Measurements from ENCODE around the gene WNT3A.

The WNT3A gene

DNA sequence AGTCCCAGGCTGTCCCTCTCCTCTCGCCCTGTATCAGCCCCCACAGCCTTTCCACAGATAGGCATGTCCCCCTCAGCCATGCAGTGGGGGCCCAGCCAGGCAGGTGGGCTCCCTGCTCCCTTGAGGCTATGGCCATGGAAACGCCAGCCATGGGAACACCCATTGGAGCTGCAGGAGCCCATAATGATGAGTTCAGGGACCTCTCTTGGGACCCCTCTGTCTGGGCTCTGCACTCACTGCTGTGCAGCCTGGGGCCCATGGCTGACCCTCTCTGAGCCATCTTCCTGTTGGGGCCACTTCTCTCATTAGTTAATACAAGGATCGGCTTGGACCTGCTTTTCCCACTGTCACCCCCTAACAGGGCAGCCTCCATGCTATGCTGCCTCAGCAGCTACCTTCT is 33.2 kb downstream of the WNT3A start:
- Histone ChIP-seq H3K4me3 (replicated peaks; ENCODE audit: low read depth, low read length) (no peak overlapping the region), H3K27me3 (replicated peaks; ENCODE audit: control insufficient read depth, insufficient read depth, low read length) (peaks cover 2% of the 10 kb centered on the region; the same call in 1 of the 2 replicates), H3K36me3 (ENCODE audit: control insufficient read depth, insufficient read depth, low read length) (no peaks in the 10 kb centered on the region)
- no peak for TF ChIP-seq CTCF (IDR thresholded peaks at IDR 0.05; ENCODE audit: insufficient read depth, low read length, poor library complexity, severe bottlenecking)
- DNase-seq (ENCODE audit: extremely low read depth, insufficient read length) = no peak

DNA sequence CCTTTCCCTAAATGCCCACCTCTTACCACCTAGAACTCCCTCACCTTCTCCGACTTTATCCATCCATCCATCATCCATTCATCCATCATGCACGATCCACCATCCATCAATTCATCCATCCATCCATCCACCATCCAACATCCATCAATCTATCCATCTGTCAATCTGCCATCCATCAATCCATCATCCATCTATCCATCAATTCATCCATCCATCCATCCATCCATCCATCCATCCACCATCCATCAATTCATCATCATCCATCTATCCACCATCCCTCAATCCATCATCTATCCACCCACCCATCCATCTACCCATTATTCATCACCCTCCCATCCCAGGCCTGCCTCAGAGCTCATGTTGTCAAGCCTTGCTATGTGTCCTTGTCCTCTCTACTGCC is 34.5 kb downstream of the WNT3A start:
- no peak for DNase-seq (ENCODE audit: extremely low read depth, insufficient read length)
- no peak for TF ChIP-seq CTCF (IDR thresholded peaks at IDR 0.05; ENCODE audit: insufficient read depth, low read length, poor library complexity, severe bottlenecking)
- Histone ChIP-seq H3K36me3 (ENCODE audit: control insufficient read depth, insufficient read depth, low read length) (no peaks in the 10 kb centered on the region), H3K27me3 (replicated peaks; ENCODE audit: control insufficient read depth, insufficient read depth, low read length) (peaks cover 2% of the 10 kb centered on the region; the same call in 1 of the 2 replicates), H3K4me3 (replicated peaks; ENCODE audit: low read depth, low read length) (no peak overlapping the region)

DNA sequence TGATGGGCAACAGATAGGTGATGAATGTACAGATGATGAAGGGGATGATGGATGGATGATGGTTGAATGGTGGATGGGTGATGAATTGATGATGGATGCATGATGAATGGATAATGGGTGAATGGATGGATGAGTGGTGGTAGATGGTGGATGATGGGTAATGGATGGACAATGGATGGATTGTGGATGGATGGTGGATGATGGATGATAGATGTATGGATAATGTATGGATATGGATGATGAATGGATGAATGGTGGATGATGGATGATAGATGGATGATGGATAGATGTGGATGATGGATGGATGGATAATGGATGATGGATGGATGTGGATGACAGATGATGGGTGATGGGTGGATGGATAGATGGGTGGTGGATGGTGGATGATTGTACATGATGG is 35.7 kb downstream of the WNT3A start:
- TF ChIP-seq CTCF (IDR thresholded peaks at IDR 0.05; ENCODE audit: insufficient read depth, low read length, poor library complexity, severe bottlenecking) = no peak
- Histone ChIP-seq H3K36me3 (ENCODE audit: control insufficient read depth, insufficient read depth, low read length) (no peaks in the 10 kb centered on the region), H3K4me3 (replicated peaks; ENCODE audit: low read depth, low read length) (no peak overlapping the region), H3K27me3 (replicated peaks; ENCODE audit: control insufficient read depth, insufficient read depth, low read length) (peaks cover 2% of the 10 kb centered on the region; the same call in 1 of the 2 replicates)
- DNase-seq (ENCODE audit: extremely low read depth, insufficient read length) = no peak

- TF ChIP-seq CTCF (IDR thresholded peaks at IDR 0.05; ENCODE audit: insufficient read depth, low read length, poor library complexity, severe bottlenecking) = no peak
- H3K27me3 ChIP-seq (replicated peaks; ENCODE audit: control insufficient read depth, insufficient read depth, low read length) = peaks cover 2% of the 10 kb centered on the region; the same call in 1 of the 2 replicates
- no peaks in the 10 kb centered on the region for H3K36me3 ChIP-seq (ENCODE audit: control insufficient read depth, insufficient read depth, low read length)
- no peak overlapping the region for H3K4me3 ChIP-seq (replicated peaks; ENCODE audit: low read depth, low read length)
- DNase-seq (ENCODE audit: extremely low read depth, insufficient read length) = no peak
Observed at GRCh38 chr1:228043281-228043848, 36.6 kb downstream of the WNT3A start.

GRCh38 chr1:228044961-228045360 is 38.2 kb downstream of the WNT3A start:
- Histone ChIP-seq H3K27me3 (replicated peaks; ENCODE audit: control insufficient read depth, insufficient read depth, low read length) (no peaks in the 10 kb centered on the region), H3K36me3 (ENCODE audit: control insufficient read depth, insufficient read depth, low read length) (no peaks in the 10 kb centered on the region), H3K4me3 (replicated peaks; ENCODE audit: low read depth, low read length) (no peak overlapping the region)
- DNase-seq (ENCODE audit: extremely low read depth, insufficient read length) = no peak
- no peak for TF ChIP-seq CTCF (IDR thresholded peaks at IDR 0.05; ENCODE audit: insufficient read depth, low read length, poor library complexity, severe bottlenecking)

- H3K27me3 ChIP-seq (replicated peaks; ENCODE audit: control insufficient read depth, insufficient read depth, low read length) = no peaks in the 10 kb centered on the region
- no peak overlapping the region for H3K4me3 ChIP-seq (replicated peaks; ENCODE audit: low read depth, low read length)
- H3K36me3 ChIP-seq (ENCODE audit: control insufficient read depth, insufficient read depth, low read length) = no peaks in the 10 kb centered on the region
- TF ChIP-seq CTCF (IDR thresholded peaks at IDR 0.05; ENCODE audit: insufficient read depth, low read length, poor library complexity, severe bottlenecking) = no peak
- DNase-seq (ENCODE audit: extremely low read depth, insufficient read length) = no peak
Observed at GRCh38 chr1:228045405-228045804, 38.6 kb downstream of the WNT3A start.

All from GM06990 (cell line).